Measurements from ENCODE around the gene MZT2B. TPM values are rescaled to one million over a fixed set of nuclear protein-coding genes. Genes with fewer than 3 reads are reported as not detected.
"Not testable (repeated sequence)": the region's sequence is repeated elsewhere in the genome, so short reads cannot be mapped to it uniquely, and the experiment has no call there.

The MZT2B gene
- total and polyA plus RNA-seq, 2 donors (not counting 1 experiment from before 2014, with no cell fraction given) = 54.0 to 254 TPM

- H3K4me1 ChIP-seq (ENCODE audit: control insufficient read depth, extremely low read depth, insufficient read depth, low read length) = no peaks in the 10 kb centered on the region
- H3K4me3 ChIP-seq (replicated peaks in 1 of 4; ENCODE audit: control extremely low read depth in 1 of 4, insufficient read depth in 1 of 4, low read depth in 3 of 4, low read length in 4 of 4) = no peak overlapping the region
- no peak overlapping the region for H3K27ac ChIP-seq (ENCODE audit: insufficient read depth, low read length)
- no peak overlapping the region for H3K4me2 ChIP-seq (ENCODE audit: extremely low read depth, insufficient read depth, low read length)
- H3K36me3 ChIP-seq (ENCODE audit: control insufficient read depth, insufficient read depth, low read length) = peaks cover 6% of the 10 kb centered on the region
- DNase-seq (ENCODE audit: low read depth in 2 of 2) = peak in 1 of 2 donors; percentile 14
- no peak overlapping the region for H2AFZ ChIP-seq (ENCODE audit: low read length)
- H3K27me3 ChIP-seq (ENCODE audit: control insufficient read depth, insufficient read depth, low read length) = no peaks in the 10 kb centered on the region
- TF ChIP-seq CTCF (conservative IDR thresholded peaks at IDR 0.05 in 1 of 2, IDR thresholded peaks at IDR 0.05 in 1 of 2; ENCODE audit: low read depth in 1 of 2, low read length in 2 of 2) = no peak
- TF ChIP-seq EZH2 (IDR thresholded peaks at IDR 0.05; ENCODE audit: low read length, missing control alignments) = no peak
- no peaks in the 10 kb centered on the region for H3K9me3 ChIP-seq (ENCODE audit: control insufficient read depth, insufficient read depth, low read depth, low read length)
- no peaks in the 10 kb centered on the region for H4K20me1 ChIP-seq (ENCODE audit: control insufficient read depth, extremely low read depth, insufficient read depth, low read length)
- H3K9ac ChIP-seq (ENCODE audit: insufficient read depth, low read length) = no peak overlapping the region
- peaks cover 21% of the 10 kb centered on the region for H3K79me2 ChIP-seq (ENCODE audit: control insufficient read depth, insufficient read depth, low read length)
Measured at GRCh38 chr2:130186391-130186790, 4.3 kb downstream of the MZT2B start.

GRCh38 chr2:130187268-130187667 is 5.2 kb downstream of the MZT2B start:
- no peaks in the 10 kb centered on the region for H3K27me3 ChIP-seq (ENCODE audit: control insufficient read depth, insufficient read depth, low read length)
- H3K27ac ChIP-seq (ENCODE audit: insufficient read depth, low read length) = no peak overlapping the region
- H3K4me1 ChIP-seq (ENCODE audit: control insufficient read depth, extremely low read depth, insufficient read depth, low read length) = no peaks in the 10 kb centered on the region
- no peak overlapping the region for H2AFZ ChIP-seq (ENCODE audit: low read length)
- no peak overlapping the region for H3K4me3 ChIP-seq (replicated peaks in 1 of 4; ENCODE audit: control extremely low read depth in 1 of 4, insufficient read depth in 1 of 4, low read depth in 3 of 4, low read length in 4 of 4)
- no peak overlapping the region for H3K4me2 ChIP-seq (ENCODE audit: extremely low read depth, insufficient read depth, low read length)
- peaks cover 6% of the 10 kb centered on the region for H3K36me3 ChIP-seq (ENCODE audit: control insufficient read depth, insufficient read depth, low read length)
- no peak for TF ChIP-seq CTCF (conservative IDR thresholded peaks at IDR 0.05 in 1 of 2, IDR thresholded peaks at IDR 0.05 in 1 of 2; ENCODE audit: low read depth in 1 of 2, low read length in 2 of 2)
- no peak for TF ChIP-seq EZH2 (IDR thresholded peaks at IDR 0.05; ENCODE audit: low read length, missing control alignments)
- peaks cover 21% of the 10 kb centered on the region for H3K79me2 ChIP-seq (ENCODE audit: control insufficient read depth, insufficient read depth, low read length)
- H4K20me1 ChIP-seq (ENCODE audit: control insufficient read depth, extremely low read depth, insufficient read depth, low read length) = no peaks in the 10 kb centered on the region
- no peak for DNase-seq (ENCODE audit: low read depth in 2 of 2)
- H3K9me3 ChIP-seq (ENCODE audit: control insufficient read depth, insufficient read depth, low read depth, low read length) = no peaks in the 10 kb centered on the region
- no peak overlapping the region for H3K9ac ChIP-seq (ENCODE audit: insufficient read depth, low read length)

- not testable (repeated sequence) for H3K36me3 ChIP-seq (ENCODE audit: control insufficient read depth, insufficient read depth, low read length); H3K9ac ChIP-seq (ENCODE audit: insufficient read depth, low read length); H3K4me3 ChIP-seq (replicated peaks in 1 of 4; ENCODE audit: control extremely low read depth in 1 of 4, insufficient read depth in 1 of 4, low read depth in 3 of 4, low read length in 4 of 4); H3K4me1 ChIP-seq (ENCODE audit: control insufficient read depth, extremely low read depth, insufficient read depth, low read length); H3K27me3 ChIP-seq (ENCODE audit: control insufficient read depth, insufficient read depth, low read length); H4K20me1 ChIP-seq (ENCODE audit: control insufficient read depth, extremely low read depth, insufficient read depth, low read length); H3K9me3 ChIP-seq (ENCODE audit: control insufficient read depth, insufficient read depth, low read depth, low read length); H2AFZ ChIP-seq (ENCODE audit: low read length); DNase-seq (ENCODE audit: low read depth in 2 of 2); H3K4me2 ChIP-seq (ENCODE audit: extremely low read depth, insufficient read depth, low read length); H3K27ac ChIP-seq (ENCODE audit: insufficient read depth, low read length)
- H3K79me2 ChIP-seq (ENCODE audit: control insufficient read depth, insufficient read depth, low read length) = peaks cover 16% of the 10 kb centered on the region
Measured at GRCh38 chr2:130187859-130188792, 6.1 kb downstream of the MZT2B start.

GRCh38 chr2:130188958-130189357 is 6.9 kb downstream of the MZT2B start:
- H4K20me1 ChIP-seq (ENCODE audit: control insufficient read depth, extremely low read depth, insufficient read depth, low read length); H3K9ac ChIP-seq (ENCODE audit: insufficient read depth, low read length); H3K27me3 ChIP-seq (ENCODE audit: control insufficient read depth, insufficient read depth, low read length); H3K4me1 ChIP-seq (ENCODE audit: control insufficient read depth, extremely low read depth, insufficient read depth, low read length); H3K27ac ChIP-seq (ENCODE audit: insufficient read depth, low read length); H3K79me2 ChIP-seq (ENCODE audit: control insufficient read depth, insufficient read depth, low read length); H3K9me3 ChIP-seq (ENCODE audit: control insufficient read depth, insufficient read depth, low read depth, low read length); H3K36me3 ChIP-seq (ENCODE audit: control insufficient read depth, insufficient read depth, low read length); H3K4me3 ChIP-seq (replicated peaks in 1 of 4; ENCODE audit: control extremely low read depth in 1 of 4, insufficient read depth in 1 of 4, low read depth in 3 of 4, low read length in 4 of 4); H2AFZ ChIP-seq (ENCODE audit: low read length); H3K4me2 ChIP-seq (ENCODE audit: extremely low read depth, insufficient read depth, low read length); DNase-seq (ENCODE audit: low read depth in 2 of 2): not testable (repeated sequence)

Measured in fibroblast of lung (primary cell).